DMS79 treated with DMSO at 0.1 percent for 48 hours (cell line): ENCODE results near the gene FBXO15.

ENCODE experiments used
- DNase-seq: peaks from one replicate; lab custom pipeline; 2025; lab: John Stamatoyannopoulos, UW

The FBXO15 gene

GRCh38 chr18:74147779-74148542 is at the start of gene FBXO15, which contains the start of gene TIMM21:
Gene FBXO15, minus strand, starts transcription at chr18:74147834. Its CDS starts 49 bp downstream, at chr18:74147785.
Gene TIMM21, plus strand, starts transcription at chr18:74148523. Its CDS starts 286 bp downstream, at chr18:74148809.
- DNase-seq = peak; percentile 94

GRCh38 chr18:74196220-74197119 is 48.8 kb upstream of the FBXO15 start:
- peak; percentile 77 for DNase-seq

GRCh38 chr18:74194691-74195090 is 47.1 kb upstream of the FBXO15 start:
- DNase-seq = no peak

GRCh38 chr18:74191577-74191976 is 43.9 kb upstream of the FBXO15 start:
- DNase-seq = no peak

- DNase-seq = peak; percentile 48
These were observed 42.5 kb upstream of the FBXO15 start for GRCh38 chr18:74190086-74190485.

- DNase-seq = no peak
These were observed 39.0 kb upstream of the FBXO15 start for GRCh38 chr18:74186661-74187060.

- no peak for DNase-seq
These were observed 38.2 kb upstream of the FBXO15 start for GRCh38 chr18:74185860-74186259.

GRCh38 chr18:74184875-74185274 is 37.2 kb upstream of the FBXO15 start:
- DNase-seq = no peak

GRCh38 chr18:74183130-74183529 is 35.5 kb upstream of the FBXO15 start:
- DNase-seq = peak; percentile 45

- DNase-seq = no peak
These were observed 34.7 kb upstream of the FBXO15 start for GRCh38 chr18:74182335-74182734.

GRCh38 chr18:74179623-74180199 is 32.1 kb upstream of the FBXO15 start:
- DNase-seq = no peak

- DNase-seq = no peak
These were observed 31.2 kb upstream of the FBXO15 start for GRCh38 chr18:74178884-74179283.

GRCh38 chr18:74175658-74176057 is 28.0 kb upstream of the FBXO15 start:
- no peak for DNase-seq

GRCh38 chr18:74173434-74173750 is 25.8 kb upstream of the FBXO15 start:
- no peak for DNase-seq

- peak; percentile 28 for DNase-seq
These were observed 25.2 kb upstream of the FBXO15 start for GRCh38 chr18:74172697-74173433.

- peak; percentile 37 for DNase-seq
These were observed 24.4 kb upstream of the FBXO15 start for GRCh38 chr18:74171910-74172606.

- no peak for DNase-seq
These were observed 18.8 kb upstream of the FBXO15 start for GRCh38 chr18:74166386-74166785.

- DNase-seq = no peak
These were observed 15.5 kb upstream of the FBXO15 start for GRCh38 chr18:74163019-74163660.

- no peak for DNase-seq
These were observed 7.6 kb upstream of the FBXO15 start for GRCh38 chr18:74155276-74155675.

GRCh38 chr18:74154716-74155115 is 7.1 kb upstream of the FBXO15 start:
- DNase-seq = no peak

- no peak for DNase-seq
These were observed 6.2 kb upstream of the FBXO15 start for GRCh38 chr18:74153793-74154192.
